ENCODE results near the gene PRSS2. TPM values are rescaled to one million over a fixed set of nuclear protein-coding genes. Genes with fewer than 3 reads are reported as not detected.
"Not testable (repeated sequence)": the region's sequence is repeated elsewhere in the genome, so short reads cannot be mapped to it uniquely, and the experiment has no call there.

Gene PRSS2
- total RNA-seq, 1 experiment from 2014 or later: not detected

DNA sequence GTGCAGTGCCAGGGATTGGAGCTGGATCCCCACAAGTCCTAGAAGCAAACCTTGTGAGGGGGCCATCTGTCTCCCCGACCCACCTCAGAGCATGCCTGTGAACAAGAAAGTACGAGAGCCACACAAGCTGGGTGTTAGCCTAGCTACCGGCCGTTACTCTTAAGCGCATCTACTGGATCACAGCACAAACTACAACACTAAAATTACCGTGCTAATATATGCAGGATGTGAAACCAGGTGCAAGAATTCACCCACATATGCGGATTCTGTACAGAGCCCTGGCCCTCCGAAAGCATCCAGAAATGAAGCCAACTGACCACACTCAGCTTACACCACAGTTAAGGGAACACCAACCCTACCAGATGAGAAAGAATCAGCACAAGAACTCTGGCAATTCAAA is 37.5 kb upstream of the PRSS2 start:
- no peak overlapping the region for H3K4me3 ChIP-seq (ENCODE audit: low read depth, low read length, poor library complexity, severe bottlenecking)
- DNase-seq (ENCODE audit: low spot score): no peak
- no TSS peak for BruUV-seq (replicated peaks)
- ChIA-PET POLR2A (ENCODE audit: low non-redundant PET) (no interaction called here), CTCF (no interaction called here)
- no peak for TF ChIP-seq EZH2 (IDR thresholded peaks at IDR 0.05; ENCODE audit: borderline replicate concordance, low read depth, low read length, poor library complexity, severe bottlenecking)
- TF ChIP-seq, protein P1, sequence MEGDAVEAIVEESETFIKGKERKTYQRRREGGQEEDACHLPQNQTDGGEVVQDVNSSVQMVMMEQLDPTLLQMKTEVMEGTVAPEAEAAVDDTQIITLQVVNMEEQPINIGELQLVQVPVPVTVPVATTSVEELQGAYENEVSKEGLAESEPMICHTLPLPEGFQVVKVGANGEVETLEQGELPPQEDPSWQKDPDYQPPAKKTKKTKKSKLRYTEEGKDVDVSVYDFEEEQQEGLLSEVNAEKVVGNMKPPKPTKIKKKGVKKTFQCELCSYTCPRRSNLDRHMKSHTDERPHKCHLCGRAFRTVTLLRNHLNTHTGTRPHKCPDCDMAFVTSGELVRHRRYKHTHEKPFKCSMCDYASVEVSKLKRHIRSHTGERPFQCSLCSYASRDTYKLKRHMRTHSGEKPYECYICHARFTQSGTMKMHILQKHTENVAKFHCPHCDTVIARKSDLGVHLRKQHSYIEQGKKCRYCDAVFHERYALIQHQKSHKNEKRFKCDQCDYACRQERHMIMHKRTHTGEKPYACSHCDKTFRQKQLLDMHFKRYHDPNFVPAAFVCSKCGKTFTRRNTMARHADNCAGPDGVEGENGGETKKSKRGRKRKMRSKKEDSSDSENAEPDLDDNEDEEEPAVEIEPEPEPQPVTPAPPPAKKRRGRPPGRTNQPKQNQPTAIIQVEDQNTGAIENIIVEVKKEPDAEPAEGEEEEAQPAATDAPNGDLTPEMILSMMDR (conservative IDR thresholded peaks at IDR 0.05; ENCODE audit: low read depth, low read length): no peak
- no peaks in the 10 kb centered on the region for H3K9me3 ChIP-seq (ENCODE audit: low read depth, low read length, poor library complexity, severe bottlenecking)
- no peaks in the 10 kb centered on the region for H3K36me3 ChIP-seq (ENCODE audit: insufficient read depth, low read length, poor library complexity, severe bottlenecking)
- intact Hi-C loops (cut with micrococcal nuclease; ENCODE audit: unreplicated experiment): no loop called here
- H3K4me1 ChIP-seq (ENCODE audit: insufficient read depth, low read length, poor library complexity, severe bottlenecking): no peaks in the 10 kb centered on the region
- H3K27ac ChIP-seq (ENCODE audit: low read depth, low read length, poor library complexity, severe bottlenecking): no peak overlapping the region
- H3K27me3 ChIP-seq (replicated peaks; ENCODE audit: insufficient read depth, low read depth, low read length, poor library complexity): peaks cover 6% of the 10 kb centered on the region

DNA sequence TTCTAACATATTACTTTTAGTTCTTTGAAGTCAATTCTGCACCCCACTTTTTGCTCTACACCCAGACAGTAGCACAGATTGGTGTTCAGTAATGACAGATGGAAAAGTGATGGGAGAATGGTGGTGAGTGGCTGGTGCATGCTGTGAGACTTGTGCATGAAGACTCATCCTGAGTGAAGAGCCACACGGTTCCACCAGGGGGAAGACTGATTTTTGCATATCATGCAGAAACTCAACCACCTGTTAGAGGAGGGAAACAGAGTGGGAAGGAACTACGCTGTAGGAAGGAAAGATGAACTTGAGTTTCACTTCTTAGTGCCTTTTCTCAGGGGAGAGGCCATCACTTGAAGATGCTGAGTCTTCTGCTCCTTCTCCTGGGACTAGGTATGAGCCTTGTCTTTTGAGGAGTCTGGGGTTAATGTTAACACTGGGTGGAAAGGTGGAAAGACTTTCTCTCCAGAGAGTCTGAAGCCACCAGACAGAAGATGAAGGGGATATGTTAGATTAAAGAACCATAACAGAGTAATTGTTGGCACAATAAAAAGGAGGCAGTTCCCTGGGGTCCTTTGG is 30.8 kb upstream of the PRSS2 start:
- DNase-seq (ENCODE audit: low spot score): no peak
- no peaks in the 10 kb centered on the region for H3K4me1 ChIP-seq (ENCODE audit: insufficient read depth, low read length, poor library complexity, severe bottlenecking)
- H3K27ac ChIP-seq (ENCODE audit: low read depth, low read length, poor library complexity, severe bottlenecking): no peak overlapping the region
- H3K27me3 ChIP-seq (replicated peaks; ENCODE audit: insufficient read depth, low read depth, low read length, poor library complexity): peaks cover 6% of the 10 kb centered on the region
- no peak overlapping the region for H3K4me3 ChIP-seq (ENCODE audit: low read depth, low read length, poor library complexity, severe bottlenecking)
- H3K36me3 ChIP-seq (ENCODE audit: insufficient read depth, low read length, poor library complexity, severe bottlenecking): no peaks in the 10 kb centered on the region
- TF ChIP-seq, protein P1 (conservative IDR thresholded peaks at IDR 0.05; ENCODE audit: low read depth, low read length): no peak
- TF ChIP-seq EZH2 (IDR thresholded peaks at IDR 0.05; ENCODE audit: borderline replicate concordance, low read depth, low read length, poor library complexity, severe bottlenecking): no peak
- POLR2A ChIA-PET (ENCODE audit: low non-redundant PET): no interaction called here
- CTCF ChIA-PET: no interaction called here
- BruUV-seq (replicated peaks): no TSS peak
- no peaks in the 10 kb centered on the region for H3K9me3 ChIP-seq (ENCODE audit: low read depth, low read length, poor library complexity, severe bottlenecking)
- intact Hi-C loops (cut with micrococcal nuclease; ENCODE audit: unreplicated experiment): no loop called here

DNA sequence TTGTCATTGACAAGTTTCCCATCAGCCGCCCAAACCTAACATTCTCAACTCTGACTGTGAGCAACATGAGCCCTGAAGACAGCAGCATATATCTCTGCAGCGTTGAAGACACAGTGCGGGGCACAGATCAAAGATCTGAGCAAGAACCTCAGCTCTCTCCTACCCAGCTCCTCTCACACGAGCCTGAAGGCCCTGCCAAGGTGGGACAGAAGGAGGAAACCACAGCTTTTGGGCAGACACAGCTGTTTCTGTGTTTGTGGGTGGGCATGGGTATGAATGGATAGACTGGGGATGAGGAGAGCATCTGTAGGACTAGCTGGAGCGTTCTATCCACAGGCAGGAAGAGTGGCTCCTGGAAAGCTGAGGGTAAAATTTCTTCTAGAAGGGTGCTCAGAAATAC is 30.0 kb upstream of the PRSS2 start:
- H3K36me3 ChIP-seq (ENCODE audit: insufficient read depth, low read length, poor library complexity, severe bottlenecking): no peaks in the 10 kb centered on the region
- no TSS peak for BruUV-seq (replicated peaks)
- no peak for DNase-seq (ENCODE audit: low spot score)
- intact Hi-C loops (cut with micrococcal nuclease; ENCODE audit: unreplicated experiment): no loop called here
- H3K27me3 ChIP-seq (replicated peaks; ENCODE audit: insufficient read depth, low read depth, low read length, poor library complexity): peaks cover 6% of the 10 kb centered on the region
- ChIA-PET POLR2A (ENCODE audit: low non-redundant PET) (no interaction called here), CTCF (no interaction called here)
- TF ChIP-seq, protein P1 (conservative IDR thresholded peaks at IDR 0.05; ENCODE audit: low read depth, low read length): no peak
- TF ChIP-seq EZH2 (IDR thresholded peaks at IDR 0.05; ENCODE audit: borderline replicate concordance, low read depth, low read length, poor library complexity, severe bottlenecking): no peak
- H3K27ac ChIP-seq (ENCODE audit: low read depth, low read length, poor library complexity, severe bottlenecking): no peak overlapping the region
- H3K4me3 ChIP-seq (ENCODE audit: low read depth, low read length, poor library complexity, severe bottlenecking): no peak overlapping the region
- no peaks in the 10 kb centered on the region for H3K4me1 ChIP-seq (ENCODE audit: insufficient read depth, low read length, poor library complexity, severe bottlenecking)
- no peaks in the 10 kb centered on the region for H3K9me3 ChIP-seq (ENCODE audit: low read depth, low read length, poor library complexity, severe bottlenecking)

DNA sequence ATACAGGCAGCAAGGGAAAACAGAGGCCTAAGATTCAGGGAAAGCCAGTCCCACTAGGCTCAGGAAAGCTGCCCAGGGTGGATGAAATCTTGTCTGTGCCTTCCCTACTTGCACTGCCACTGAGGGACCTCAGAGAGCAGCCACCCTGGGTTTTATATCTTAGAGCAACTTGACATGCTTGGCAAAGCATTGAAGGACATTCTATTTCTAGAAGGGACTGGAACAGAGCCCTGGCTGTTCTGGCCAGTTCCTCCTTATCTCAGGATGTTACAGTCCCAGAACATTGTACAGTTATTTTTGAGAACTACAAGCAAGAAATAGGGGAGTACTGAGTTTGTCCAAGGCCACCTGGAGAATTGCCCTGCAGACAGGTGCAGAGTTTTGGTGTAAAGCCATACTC is 28.8 kb upstream of the PRSS2 start:
- CTCF ChIA-PET; POLR2A ChIA-PET (ENCODE audit: low non-redundant PET): not testable (repeated sequence)

More for the DNA sequence above, 28.8 kb upstream of the PRSS2 start:
- H3K36me3 ChIP-seq (ENCODE audit: insufficient read depth, low read length, poor library complexity, severe bottlenecking); intact Hi-C loops (cut with micrococcal nuclease; ENCODE audit: unreplicated experiment); BruUV-seq (replicated peaks); H3K27ac ChIP-seq (ENCODE audit: low read depth, low read length, poor library complexity, severe bottlenecking); H3K4me1 ChIP-seq (ENCODE audit: insufficient read depth, low read length, poor library complexity, severe bottlenecking); H3K27me3 ChIP-seq (replicated peaks; ENCODE audit: insufficient read depth, low read depth, low read length, poor library complexity); H3K9me3 ChIP-seq (ENCODE audit: low read depth, low read length, poor library complexity, severe bottlenecking); H3K4me3 ChIP-seq (ENCODE audit: low read depth, low read length, poor library complexity, severe bottlenecking); DNase-seq (ENCODE audit: low spot score): not testable (repeated sequence)
